HG02759 (cell line): Measurements from ENCODE around the gene KSR1.
"Not testable (repeated sequence)": the region's sequence is repeated elsewhere in the genome, so short reads cannot be mapped to it uniquely, and the experiment has no call there.

Experiments
- ATAC-seq: cut with Tn5 transposase; IDR thresholded peaks from one replicate; pipeline ENCODE4 v1.9.1; 2021; ENCODE audit warnings: mild to moderate bottlenecking, moderate library complexity; ENCODE audit not compliant: unreplicated experiment

The KSR1 gene

GRCh38 chr17:27425991-27426390, 30.3 kb upstream of the KSR1 start:
- ATAC-seq = no peak

GRCh38 chr17:27426471-27426870, 29.8 kb upstream of the KSR1 start:
- not testable (repeated sequence) for ATAC-seq

- ATAC-seq = not testable (repeated sequence)
Measured at GRCh38 chr17:27427166-27427862, 28.9 kb upstream of the KSR1 start.

- ATAC-seq = no peak
Measured at GRCh38 chr17:27428781-27429505, 27.3 kb upstream of the KSR1 start.

GRCh38 chr17:27429666-27430382, 26.4 kb upstream of the KSR1 start:
- ATAC-seq = no peak

GRCh38 chr17:27430383-27430840, 25.8 kb upstream of the KSR1 start:
- ATAC-seq = no peak

- ATAC-seq = no peak
Measured at GRCh38 chr17:27430882-27431491, 25.3 kb upstream of the KSR1 start.

- ATAC-seq = no peak
Measured at GRCh38 chr17:27433521-27433920, 22.7 kb upstream of the KSR1 start.

GRCh38 chr17:27435431-27436070, 20.7 kb upstream of the KSR1 start:
- ATAC-seq = not testable (repeated sequence)

- no peak for ATAC-seq
Measured at GRCh38 chr17:27438348-27438998, 17.8 kb upstream of the KSR1 start.

- ATAC-seq = no peak
Measured at GRCh38 chr17:27439342-27439741, 16.9 kb upstream of the KSR1 start.

- no peak for ATAC-seq
Measured at GRCh38 chr17:27442702-27443101, 13.5 kb upstream of the KSR1 start.

GRCh38 chr17:27443491-27443890, 12.8 kb upstream of the KSR1 start:
- ATAC-seq = no peak

- ATAC-seq = no peak
Measured at GRCh38 chr17:27445971-27446370, 10.3 kb upstream of the KSR1 start.

GRCh38 chr17:27446569-27447301, 9.5 kb upstream of the KSR1 start:
- ATAC-seq = no peak

GRCh38 chr17:27448534-27448933, 7.7 kb upstream of the KSR1 start:
- ATAC-seq = not testable (repeated sequence)

GRCh38 chr17:27449541-27449940, 6.7 kb upstream of the KSR1 start:
- no peak for ATAC-seq

- ATAC-seq = no peak
Measured at GRCh38 chr17:27449988-27450387, 6.3 kb upstream of the KSR1 start.

- ATAC-seq = no peak
Measured at GRCh38 chr17:27450416-27450815, 5.8 kb upstream of the KSR1 start.

- ATAC-seq = no peak
Measured at GRCh38 chr17:27451906-27452305, 4.3 kb upstream of the KSR1 start.
